Testis (tissue), 2 donors: Measurements from ENCODE around the gene PLA2G15.

Source experiments
- POLR2A ChIP-seq: fragments of 450-650 bp; IDR thresholded peaks from one replicate; pipeline ENCODE4 v1.6.1; 2017; ENCODE audit warnings: antibody characterized with exemption, mild to moderate bottlenecking, moderate library complexity
- TF ChIP-seq, protein P1 (sequence below), 3 experiments: fragments of 450-650 bp in 2 of 3; fragments of 200-600 bp in 1 of 3; sonication (generic) in 1 of 3; IDR thresholded peaks; one replicate each; pipeline ENCODE4 v1.5.1; 2016 to 2019; ENCODE audit warnings: antibody characterized with exemption in 3 of 3, mild to moderate bottlenecking in 2 of 3, moderate library complexity in 1 of 3

DNA sequence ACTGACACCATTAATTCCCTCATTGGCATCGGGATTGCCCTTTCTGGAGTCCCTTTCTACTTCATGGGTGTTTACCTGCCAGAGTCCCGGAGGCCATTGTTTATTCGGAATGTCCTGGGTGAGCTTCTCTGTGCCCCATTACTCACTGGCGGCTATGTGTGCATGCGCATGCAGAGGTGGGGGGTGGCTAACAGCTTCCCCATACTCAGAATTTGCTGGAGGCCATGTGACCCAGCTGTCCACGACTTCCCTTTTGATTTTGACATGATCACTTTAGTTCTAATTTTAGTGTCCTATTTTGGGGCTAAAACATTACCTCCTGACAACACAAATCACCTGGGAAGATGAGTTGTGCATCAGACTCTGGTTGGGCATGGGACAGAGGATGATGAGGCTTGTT, 51.5 kb downstream of the PLA2G15 start:
- TF ChIP-seq, protein P1, sequence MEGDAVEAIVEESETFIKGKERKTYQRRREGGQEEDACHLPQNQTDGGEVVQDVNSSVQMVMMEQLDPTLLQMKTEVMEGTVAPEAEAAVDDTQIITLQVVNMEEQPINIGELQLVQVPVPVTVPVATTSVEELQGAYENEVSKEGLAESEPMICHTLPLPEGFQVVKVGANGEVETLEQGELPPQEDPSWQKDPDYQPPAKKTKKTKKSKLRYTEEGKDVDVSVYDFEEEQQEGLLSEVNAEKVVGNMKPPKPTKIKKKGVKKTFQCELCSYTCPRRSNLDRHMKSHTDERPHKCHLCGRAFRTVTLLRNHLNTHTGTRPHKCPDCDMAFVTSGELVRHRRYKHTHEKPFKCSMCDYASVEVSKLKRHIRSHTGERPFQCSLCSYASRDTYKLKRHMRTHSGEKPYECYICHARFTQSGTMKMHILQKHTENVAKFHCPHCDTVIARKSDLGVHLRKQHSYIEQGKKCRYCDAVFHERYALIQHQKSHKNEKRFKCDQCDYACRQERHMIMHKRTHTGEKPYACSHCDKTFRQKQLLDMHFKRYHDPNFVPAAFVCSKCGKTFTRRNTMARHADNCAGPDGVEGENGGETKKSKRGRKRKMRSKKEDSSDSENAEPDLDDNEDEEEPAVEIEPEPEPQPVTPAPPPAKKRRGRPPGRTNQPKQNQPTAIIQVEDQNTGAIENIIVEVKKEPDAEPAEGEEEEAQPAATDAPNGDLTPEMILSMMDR (IDR thresholded peaks at IDR 0.05): no peak
- TF ChIP-seq POLR2A: no peak
